Measurements from ENCODE around the gene LAMC2.

The LAMC2 gene

GRCh38 chr1:183231545-183231944 lies 45.5 kb downstream of the LAMC2 start:
- no peak overlapping the region for H3K4me2 ChIP-seq (ENCODE audit: insufficient read depth, low read length)
- no peaks in the 10 kb centered on the region for H3K36me3 ChIP-seq (ENCODE audit: insufficient read depth, low read length)
- H3K9ac ChIP-seq (ENCODE audit: low read depth, low read length), result no peak overlapping the region
- H3K4me3 ChIP-seq (ENCODE audit: low read depth in 1 of 2, low read length in 2 of 2), result no peak overlapping the region
- H3K27me3 ChIP-seq (ENCODE audit: insufficient read depth, low read length, poor library complexity), result peaks cover 4% of the 10 kb centered on the region
- H2AFZ ChIP-seq (ENCODE audit: low read depth, low read length), result no peak overlapping the region
- H4K20me1 ChIP-seq (ENCODE audit: insufficient read depth, low read length), result no peaks in the 10 kb centered on the region
- DNase-seq (no peak), ATAC-seq (ENCODE audit: insufficient read depth, low read depth) (no peak)
- no peak overlapping the region for H3K27ac ChIP-seq (ENCODE audit: low read length)
- TF ChIP-seq CTCF (IDR thresholded peaks at IDR 0.05; ENCODE audit: borderline replicate concordance, extremely low read depth, low read length, poor library complexity, severe bottlenecking) (no peak), EZH2 (IDR thresholded peaks at IDR 0.05; ENCODE audit: borderline replicate concordance, low read depth, low read length, severe bottlenecking) (no peak)
- H3K9me3 ChIP-seq (ENCODE audit: insufficient read depth, low read length, severe bottlenecking), result no peaks in the 10 kb centered on the region
- no peaks in the 10 kb centered on the region for H3K79me2 ChIP-seq (ENCODE audit: insufficient read depth, low read length)
- no peaks in the 10 kb centered on the region for H3K4me1 ChIP-seq (ENCODE audit: insufficient read depth, low read length)

DNA sequence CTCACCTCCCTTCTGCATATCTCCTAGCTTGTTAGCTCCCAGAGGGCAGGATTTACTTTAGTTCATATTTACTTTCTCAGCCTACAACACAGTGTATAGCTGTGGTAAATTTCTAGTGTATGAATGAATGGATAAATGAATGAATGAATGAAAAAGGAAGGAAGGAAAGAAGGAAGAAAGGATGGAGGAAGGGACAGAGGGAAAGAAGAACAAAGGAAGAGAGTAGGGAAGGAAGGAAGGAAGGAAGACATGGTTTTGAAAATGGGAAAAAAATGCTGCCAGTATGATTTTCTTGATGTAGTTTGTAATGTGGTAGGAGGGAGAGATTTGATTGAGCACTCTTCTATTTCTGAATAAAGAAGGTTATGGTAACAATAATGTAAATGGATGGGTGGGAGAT lies 47.0 kb downstream of the LAMC2 start:
- no peaks in the 10 kb centered on the region for H3K4me1 ChIP-seq (ENCODE audit: insufficient read depth, low read length)
- H3K27me3 ChIP-seq (ENCODE audit: insufficient read depth, low read length, poor library complexity), result peaks cover 4% of the 10 kb centered on the region
- TF ChIP-seq CTCF (IDR thresholded peaks at IDR 0.05; ENCODE audit: borderline replicate concordance, extremely low read depth, low read length, poor library complexity, severe bottlenecking), result no peak
- TF ChIP-seq EZH2 (IDR thresholded peaks at IDR 0.05; ENCODE audit: borderline replicate concordance, low read depth, low read length, severe bottlenecking), result no peak
- H3K4me3 ChIP-seq (ENCODE audit: low read depth in 1 of 2, low read length in 2 of 2), result no peak overlapping the region
- no peaks in the 10 kb centered on the region for H3K36me3 ChIP-seq (ENCODE audit: insufficient read depth, low read length)
- H3K9me3 ChIP-seq (ENCODE audit: insufficient read depth, low read length, severe bottlenecking), result no peaks in the 10 kb centered on the region
- H3K4me2 ChIP-seq (ENCODE audit: insufficient read depth, low read length), result no peak overlapping the region
- ATAC-seq (ENCODE audit: insufficient read depth, low read depth) (no peak), DNase-seq (no peak)
- no peaks in the 10 kb centered on the region for H4K20me1 ChIP-seq (ENCODE audit: insufficient read depth, low read length)
- H2AFZ ChIP-seq (ENCODE audit: low read depth, low read length), result no peak overlapping the region
- H3K27ac ChIP-seq (ENCODE audit: low read length), result no peak overlapping the region
- H3K9ac ChIP-seq (ENCODE audit: low read depth, low read length), result no peak overlapping the region
- H3K79me2 ChIP-seq (ENCODE audit: insufficient read depth, low read length), result no peaks in the 10 kb centered on the region

DNA sequence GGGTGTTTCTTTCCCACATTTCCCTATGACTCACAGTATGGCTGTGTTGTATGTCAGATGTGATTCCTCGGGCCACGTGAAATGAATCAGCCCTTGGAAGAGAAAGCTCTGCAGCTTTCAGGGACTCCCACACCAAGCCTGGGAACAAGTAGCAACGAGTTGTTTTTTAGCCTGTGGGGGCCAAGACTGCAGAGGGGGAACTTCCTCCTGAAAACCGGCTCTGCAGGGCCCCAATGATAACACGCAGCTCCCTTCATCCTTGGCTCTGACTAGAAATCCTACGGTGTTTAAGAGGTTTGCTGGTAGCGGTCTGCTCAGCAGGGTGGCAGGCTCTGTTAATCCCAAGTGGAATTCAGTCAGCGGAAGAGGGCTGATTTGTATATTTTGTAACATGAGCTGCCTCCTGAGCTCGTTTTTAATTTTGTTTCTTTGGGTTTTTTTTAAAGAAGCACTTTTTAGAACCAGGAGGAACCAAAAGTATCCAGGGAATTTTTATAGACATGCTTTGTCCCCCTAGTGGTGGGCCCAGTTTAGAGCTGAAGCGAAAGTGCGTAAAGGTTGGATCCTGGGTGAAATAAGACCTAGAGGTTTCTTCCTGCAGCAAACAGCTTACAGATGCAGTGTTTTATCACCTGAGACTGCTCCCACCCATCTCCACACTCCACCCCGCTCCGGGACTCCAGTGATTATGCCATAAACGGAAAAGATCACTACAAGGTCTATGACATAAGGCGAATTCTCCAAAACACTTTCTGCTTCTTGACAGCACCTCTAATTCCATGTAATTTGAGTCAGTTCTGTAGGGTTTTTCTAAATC lies 48.8 kb downstream of the LAMC2 start:
- DNase-seq (peak; percentile 10), ATAC-seq (ENCODE audit: insufficient read depth, low read depth) (no peak)
- Histone ChIP-seq H3K36me3 (ENCODE audit: insufficient read depth, low read length) (no peaks in the 10 kb centered on the region), H4K20me1 (ENCODE audit: insufficient read depth, low read length) (no peaks in the 10 kb centered on the region), H3K4me2 (ENCODE audit: insufficient read depth, low read length) (no peak overlapping the region), H3K4me1 (ENCODE audit: insufficient read depth, low read length) (no peaks in the 10 kb centered on the region), H3K9ac (ENCODE audit: low read depth, low read length) (no peak overlapping the region), H2AFZ (ENCODE audit: low read depth, low read length) (no peak overlapping the region), H3K27ac (ENCODE audit: low read length) (no peak overlapping the region), H3K4me3 (ENCODE audit: low read depth in 1 of 2, low read length in 2 of 2) (no peak overlapping the region), H3K9me3 (ENCODE audit: insufficient read depth, low read length, severe bottlenecking) (no peaks in the 10 kb centered on the region), H3K27me3 (ENCODE audit: insufficient read depth, low read length, poor library complexity) (peaks cover 4% of the 10 kb centered on the region), H3K79me2 (ENCODE audit: insufficient read depth, low read length) (no peaks in the 10 kb centered on the region)
- TF ChIP-seq CTCF (IDR thresholded peaks at IDR 0.05; ENCODE audit: borderline replicate concordance, extremely low read depth, low read length, poor library complexity, severe bottlenecking) (peak; percentile 58), EZH2 (IDR thresholded peaks at IDR 0.05; ENCODE audit: borderline replicate concordance, low read depth, low read length, severe bottlenecking) (no peak)
